ENCODE data around the gene LRRN3. TPM values are rescaled to one million over a fixed set of nuclear protein-coding genes. Genes with fewer than 3 reads are reported as not detected.
A peak's percentile ranks its signal among the peaks of the same experiment; 100 is the strongest.

The LRRN3 gene
- total and polyA plus RNA-seq, 2 experiments from 2014 or later, result 0.40 TPM; not detected in 1

DNA sequence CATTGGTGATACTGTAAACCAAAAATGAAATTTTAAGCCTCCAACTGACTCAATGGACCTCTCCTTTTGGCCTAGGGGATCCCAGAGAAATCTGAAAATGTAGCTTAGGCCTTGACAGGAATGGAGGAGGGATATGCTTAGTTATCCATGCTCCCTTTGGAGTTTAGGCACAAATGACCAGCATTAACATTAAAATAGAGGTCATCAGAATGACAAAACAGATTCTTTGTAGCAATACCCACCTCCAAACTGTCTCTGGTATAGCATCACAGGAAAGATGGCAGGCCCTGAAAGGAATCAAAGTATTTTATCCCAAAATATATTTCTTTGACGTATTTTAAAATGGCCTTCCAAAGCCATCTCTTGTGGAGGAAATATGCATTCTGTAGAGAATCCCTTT is 39.1 kb upstream of the LRRN3 start:
- TF ChIP-seq CREB1 (CRISPR knock-in tag; IDR thresholded peaks at IDR 0.05; ENCODE audit: low read depth) (peak; percentile 48), NANOG (IDR thresholded peaks at IDR 0.05; ENCODE audit: borderline replicate concordance) (peak; percentile 88), STAT1 (IDR thresholded peaks at IDR 0.05; ENCODE audit: unreplicated experiment) (no peak), REST (IDR thresholded peaks at IDR 0.05; ENCODE audit: unreplicated experiment) (no peak)
- DNase-seq (ENCODE audit: low spot score) (peak; percentile 83), ATAC-seq (peak; percentile 97)
- peak overlapping the region; percentile 68 for H3K27ac ChIP-seq (ENCODE audit: low read depth)
- Mint-ChIP-seq H3K4me3 (no peak overlapping the region), H3K27ac (peak overlapping the region; percentile 91), H3K27me3 (ENCODE audit: insufficient read depth, low read depth, poor library complexity) (no peaks in the 10 kb centered on the region), H3K9me3 (no peaks in the 10 kb centered on the region), H3K4me1 (peaks cover 39% of the 10 kb centered on the region), H3K36me3 (ENCODE audit: low read depth) (0 out of 3 replicates have a peak, but pooled peaks cover 2% of the 10 kb centered on the region)
- 0 out of 2 replicates have a peak overlapping the region, but pooled peaks have one; percentile 16 for H3K4me2 ChIP-seq
- peaks cover 29% of the 10 kb centered on the region for H3K4me1 ChIP-seq (ENCODE audit: insufficient read depth)
- H3K4me3 ChIP-seq, result no peak overlapping the region
- H3F3A ChIP-seq (replicated peaks; ENCODE audit: low read depth), result no peaks in the 10 kb centered on the region
- no peaks in the 10 kb centered on the region for H3K27me3 ChIP-seq (ENCODE audit: insufficient read depth)
- no peak overlapping the region for H2AFZ ChIP-seq
- H3K9me2 ChIP-seq (ENCODE audit: insufficient read depth), result no peaks in the 10 kb centered on the region; the same call in 1 of the 2 replicates
- H3K79me2 ChIP-seq (replicated peaks; ENCODE audit: insufficient read depth), result no peaks in the 10 kb centered on the region
- no peaks in the 10 kb centered on the region for H3K36me3 ChIP-seq (ENCODE audit: insufficient read depth)
- H4K20me1 ChIP-seq (replicated peaks; ENCODE audit: insufficient read depth), result no peaks in the 10 kb centered on the region

DNA sequence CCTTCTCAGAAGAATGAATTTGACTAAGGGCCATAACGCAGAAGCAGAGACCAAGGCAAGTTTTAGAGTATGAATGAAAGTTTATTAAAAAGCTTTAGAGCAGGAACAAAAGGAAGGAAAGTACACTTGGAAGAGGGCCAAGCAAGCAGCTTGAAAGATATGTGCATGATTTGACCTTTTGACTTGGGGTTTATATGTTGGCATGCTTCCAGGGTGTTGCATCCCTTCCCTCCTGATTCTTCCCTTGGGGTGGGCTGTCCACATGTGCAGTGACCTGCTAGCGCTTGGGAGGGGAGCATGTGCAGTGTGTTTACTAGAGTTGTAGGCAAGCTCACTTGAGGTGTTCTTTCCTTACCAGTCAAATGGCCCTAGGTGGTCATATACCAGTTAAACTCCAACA is 37.9 kb upstream of the LRRN3 start:
- Histone ChIP-seq H3K4me3 (no peak overlapping the region), H2AFZ (no peak overlapping the region), H3K79me2 (replicated peaks; ENCODE audit: insufficient read depth) (no peaks in the 10 kb centered on the region), H4K20me1 (replicated peaks; ENCODE audit: insufficient read depth) (no peaks in the 10 kb centered on the region), H3K36me3 (ENCODE audit: insufficient read depth) (no peaks in the 10 kb centered on the region), H3K4me2 (0 out of 2 replicates have a peak overlapping the region, but pooled peaks have one; percentile 10), H3F3A (replicated peaks; ENCODE audit: low read depth) (no peaks in the 10 kb centered on the region), H3K27ac (ENCODE audit: low read depth) (no peak overlapping the region), H3K4me1 (ENCODE audit: insufficient read depth) (peaks cover 29% of the 10 kb centered on the region), H3K9me2 (ENCODE audit: insufficient read depth) (no peaks in the 10 kb centered on the region; the same call in 1 of the 2 replicates), H3K27me3 (ENCODE audit: insufficient read depth) (no peaks in the 10 kb centered on the region)
- no peaks in the 10 kb centered on the region for H3K27me3 Mint-ChIP-seq (ENCODE audit: insufficient read depth, low read depth, poor library complexity)
- DNase-seq (ENCODE audit: low spot score) (no peak), ATAC-seq (no peak)
- no peaks in the 10 kb centered on the region for H3K9me3 Mint-ChIP-seq
- H3K4me1 Mint-ChIP-seq, result peaks cover 39% of the 10 kb centered on the region
- H3K27ac Mint-ChIP-seq, result no peak overlapping the region; the same call in 1 of the 2 replicates
- H3K4me3 Mint-ChIP-seq, result no peak overlapping the region
- H3K36me3 Mint-ChIP-seq (ENCODE audit: low read depth), result 0 out of 3 replicates have a peak, but pooled peaks cover 2% of the 10 kb centered on the region
- TF ChIP-seq POLR2AphosphoS5 (IDR thresholded peaks at IDR 0.05; ENCODE audit: low read depth), result no peak
- TF ChIP-seq STAT1 (IDR thresholded peaks at IDR 0.05; ENCODE audit: unreplicated experiment), result no peak
- TF ChIP-seq REST (IDR thresholded peaks at IDR 0.05; ENCODE audit: unreplicated experiment), result no peak
- TF ChIP-seq JUNB (IDR thresholded peaks at IDR 0.05; ENCODE audit: unreplicated experiment), result no peak
- no peak for TF ChIP-seq ETS1 (IDR thresholded peaks at IDR 0.05)
- no peak for TF ChIP-seq EZH2phosphoT487 (IDR thresholded peaks at IDR 0.05; ENCODE audit: unreplicated experiment)
- TF ChIP-seq EZH2 (IDR thresholded peaks at IDR 0.05; ENCODE audit: low read depth, unreplicated experiment), result no peak
- TF ChIP-seq, protein P1, sequence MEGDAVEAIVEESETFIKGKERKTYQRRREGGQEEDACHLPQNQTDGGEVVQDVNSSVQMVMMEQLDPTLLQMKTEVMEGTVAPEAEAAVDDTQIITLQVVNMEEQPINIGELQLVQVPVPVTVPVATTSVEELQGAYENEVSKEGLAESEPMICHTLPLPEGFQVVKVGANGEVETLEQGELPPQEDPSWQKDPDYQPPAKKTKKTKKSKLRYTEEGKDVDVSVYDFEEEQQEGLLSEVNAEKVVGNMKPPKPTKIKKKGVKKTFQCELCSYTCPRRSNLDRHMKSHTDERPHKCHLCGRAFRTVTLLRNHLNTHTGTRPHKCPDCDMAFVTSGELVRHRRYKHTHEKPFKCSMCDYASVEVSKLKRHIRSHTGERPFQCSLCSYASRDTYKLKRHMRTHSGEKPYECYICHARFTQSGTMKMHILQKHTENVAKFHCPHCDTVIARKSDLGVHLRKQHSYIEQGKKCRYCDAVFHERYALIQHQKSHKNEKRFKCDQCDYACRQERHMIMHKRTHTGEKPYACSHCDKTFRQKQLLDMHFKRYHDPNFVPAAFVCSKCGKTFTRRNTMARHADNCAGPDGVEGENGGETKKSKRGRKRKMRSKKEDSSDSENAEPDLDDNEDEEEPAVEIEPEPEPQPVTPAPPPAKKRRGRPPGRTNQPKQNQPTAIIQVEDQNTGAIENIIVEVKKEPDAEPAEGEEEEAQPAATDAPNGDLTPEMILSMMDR (conservative IDR thresholded peaks at IDR 0.05; ENCODE audit: low read depth in 2 of 2), result no peak
- no peak for TF ChIP-seq ZNF114 (CRISPR knock-in tag; IDR thresholded peaks at IDR 0.05)

All from GM23338 (cell line).